Tibial nerve (tissue), 4 donors: ENCODE data around the gene SLC7A5.

Experiments used
- EP300 ChIP-seq, 2 donors: sonication (generic); formaldehyde crosslinking; IDR thresholded peaks; one replicate each; pipeline ENCODE4 v1.6.1; 2017; ENCODE audit warnings: antibody characterized with exemption in 2 of 2, mild to moderate bottlenecking in 1 of 2
- POLR2A ChIP-seq, 2 donors: fragments of 450-650 bp; IDR thresholded peaks; one replicate each; pipeline ENCODE4 v1.6.1; 2017; ENCODE audit warnings: antibody characterized with exemption in 2 of 2, mild to moderate bottlenecking in 2 of 2, moderate library complexity in 2 of 2
- TF ChIP-seq, protein P1 (sequence below), 5 experiments: fragments of 200-600 bp in 3 of 5; fragments of 450-650 bp in 2 of 5; sonication (generic) in 3 of 5; IDR thresholded peaks; one replicate each; pipeline ENCODE4 v1.5.1; 2016 to 2019; ENCODE audit warnings: antibody characterized with exemption in 5 of 5, mild to moderate bottlenecking in 3 of 5, moderate library complexity in 2 of 5

DNA sequence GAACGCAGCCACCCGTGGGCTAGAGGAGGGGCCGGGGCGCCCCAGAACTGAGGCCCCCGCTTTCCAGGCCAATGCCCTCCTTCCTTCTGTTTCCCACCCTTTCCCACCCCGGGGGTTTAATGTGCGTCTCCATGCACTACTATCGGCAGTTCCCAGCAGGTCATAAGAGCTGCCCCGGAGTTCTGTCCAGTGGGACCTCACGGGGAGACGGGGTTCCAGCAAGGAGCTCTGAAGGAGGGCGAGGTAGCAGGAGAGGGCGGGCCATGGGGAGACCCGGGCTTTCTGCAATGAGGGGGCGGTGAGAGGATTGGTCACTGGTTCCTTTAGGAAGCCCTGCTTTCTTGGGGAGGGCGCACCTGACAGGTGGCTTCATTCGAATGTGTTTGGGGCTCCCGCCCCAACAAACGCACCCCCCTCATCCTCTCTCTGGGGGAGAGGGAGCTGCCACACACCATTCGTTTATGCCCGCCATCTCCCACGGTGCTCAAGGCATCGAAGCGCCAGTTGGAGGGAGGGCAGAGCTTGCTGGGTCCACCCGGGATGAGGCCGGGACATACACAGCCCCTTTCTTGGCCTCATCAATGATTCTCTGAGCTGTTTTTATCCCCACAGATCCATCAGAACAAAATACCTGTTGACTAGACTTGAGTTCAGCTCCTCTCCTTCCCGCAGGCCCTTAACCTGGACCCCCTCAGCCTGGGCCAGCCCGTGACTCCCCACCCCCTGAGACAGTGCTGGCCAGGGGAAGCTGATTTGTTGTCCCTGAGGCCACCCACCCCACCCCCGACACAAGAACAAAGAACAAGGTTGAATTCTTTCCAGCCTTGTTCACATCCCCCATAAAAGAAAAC, 44.1 kb downstream of the SLC7A5 start:
- TF ChIP-seq, protein P1, sequence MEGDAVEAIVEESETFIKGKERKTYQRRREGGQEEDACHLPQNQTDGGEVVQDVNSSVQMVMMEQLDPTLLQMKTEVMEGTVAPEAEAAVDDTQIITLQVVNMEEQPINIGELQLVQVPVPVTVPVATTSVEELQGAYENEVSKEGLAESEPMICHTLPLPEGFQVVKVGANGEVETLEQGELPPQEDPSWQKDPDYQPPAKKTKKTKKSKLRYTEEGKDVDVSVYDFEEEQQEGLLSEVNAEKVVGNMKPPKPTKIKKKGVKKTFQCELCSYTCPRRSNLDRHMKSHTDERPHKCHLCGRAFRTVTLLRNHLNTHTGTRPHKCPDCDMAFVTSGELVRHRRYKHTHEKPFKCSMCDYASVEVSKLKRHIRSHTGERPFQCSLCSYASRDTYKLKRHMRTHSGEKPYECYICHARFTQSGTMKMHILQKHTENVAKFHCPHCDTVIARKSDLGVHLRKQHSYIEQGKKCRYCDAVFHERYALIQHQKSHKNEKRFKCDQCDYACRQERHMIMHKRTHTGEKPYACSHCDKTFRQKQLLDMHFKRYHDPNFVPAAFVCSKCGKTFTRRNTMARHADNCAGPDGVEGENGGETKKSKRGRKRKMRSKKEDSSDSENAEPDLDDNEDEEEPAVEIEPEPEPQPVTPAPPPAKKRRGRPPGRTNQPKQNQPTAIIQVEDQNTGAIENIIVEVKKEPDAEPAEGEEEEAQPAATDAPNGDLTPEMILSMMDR (IDR thresholded peaks at IDR 0.05) = no peak
- TF ChIP-seq POLR2A (IDR thresholded peaks at IDR 0.05) (no peak), EP300 (IDR thresholded peaks at IDR 0.05) (no peak)
